Keratinocyte (primary cell): Measurements from ENCODE around the gene PCNX4. TPM values are rescaled to one million over a fixed set of nuclear protein-coding genes. Genes with fewer than 3 reads are reported as not detected.
A peak's percentile ranks its signal among the peaks of the same experiment; 100 is the strongest.

Experiments
- DNase-seq: peaks from one replicate; pipeline ENCODE4 v3.0.0-alpha.2; 2011; ENCODE audit warnings: low read depth, missing footprints, low spot score
- FAIRE-seq: peaks from 2 replicates; lab custom pipeline; 2011; peaks lifted over from hg19 to GRCh38; lab: Jason Lieb, UNC
- H2AFZ ChIP-seq: 2 replicates; pipeline ENCODE4 v1.6.0; 2012; ENCODE audit warnings: low read length, control low read depth, inconsistent platforms; ENCODE audit not compliant: control insufficient read depth
- H3K27ac ChIP-seq: 2 replicates; pipeline ENCODE4 v1.5.1; 2011; ENCODE audit warnings: low read length; ENCODE audit not compliant: control insufficient read depth, insufficient read depth
- H3K27me3 ChIP-seq: 3 replicates; pipeline ENCODE4 v1.6.0; 2011; ENCODE audit warnings: low read length; ENCODE audit not compliant: control insufficient read depth, insufficient read depth; ENCODE audit errors: extremely low read depth
- H3K36me3 ChIP-seq, 2 experiments: 2 replicates in 1 of 2; 3 replicates in 1 of 2; pipeline ENCODE4 v1.5.1; 2011; ENCODE audit warnings: low read length in 2 of 2, mild to moderate bottlenecking in 1 of 2; ENCODE audit not compliant: control insufficient read depth in 2 of 2, insufficient read depth in 2 of 2; ENCODE audit errors: extremely low read depth in 1 of 2
- H3K4me1 ChIP-seq: 3 replicates; pipeline ENCODE4 v1.5.1; 2011; ENCODE audit warnings: low read length; ENCODE audit not compliant: control insufficient read depth, insufficient read depth; ENCODE audit errors: extremely low read depth
- H3K4me2 ChIP-seq: 3 replicates; pipeline ENCODE4 v1.6.0; 2011; ENCODE audit warnings: low read depth, low read length; ENCODE audit not compliant: control insufficient read depth, insufficient read depth; ENCODE audit errors: extremely low read depth
- H3K4me3 ChIP-seq, 3 experiments: fragments of 200-600 bp in 1 of 3; sonication (generic) in 1 of 3; 2 replicates in 2 of 3; 3 replicates in 1 of 3; pipeline ENCODE4 v1.5.1; 2011 to 2016; ENCODE audit warnings: low read length in 3 of 3, mild to moderate bottlenecking in 3 of 3, control low read depth in 2 of 3, inconsistent platforms in 1 of 3, low read depth in 1 of 3, mixed read lengths in 1 of 3, mixed run types in 1 of 3, moderate library complexity in 1 of 3; ENCODE audit not compliant: control insufficient read depth in 2 of 3, insufficient read depth in 2 of 3; ENCODE audit errors: extremely low read depth in 1 of 3
- H3K79me2 ChIP-seq: 2 replicates; pipeline ENCODE4 v1.6.0; 2012; ENCODE audit warnings: low read length; ENCODE audit not compliant: control insufficient read depth, insufficient read depth
- H3K9ac ChIP-seq: 3 replicates; pipeline ENCODE4 v1.6.0; 2011; ENCODE audit warnings: low read length; ENCODE audit not compliant: control insufficient read depth, insufficient read depth; ENCODE audit errors: extremely low read depth
- H3K9me1 ChIP-seq: 3 replicates; pipeline ENCODE4 v1.6.0; 2011; ENCODE audit warnings: low read length; ENCODE audit not compliant: control insufficient read depth, insufficient read depth; ENCODE audit errors: extremely low read depth
- H3K9me3 ChIP-seq: 2 replicates; pipeline ENCODE4 v1.5.1; 2012; ENCODE audit warnings: low read depth, low read length; ENCODE audit not compliant: control insufficient read depth
- H4K20me1 ChIP-seq: 3 replicates; pipeline ENCODE4 v1.6.0; 2011; ENCODE audit warnings: low read length; ENCODE audit not compliant: control insufficient read depth, insufficient read depth; ENCODE audit errors: extremely low read depth
- EZH2 ChIP-seq: IDR thresholded peaks from one replicate; pipeline ENCODE4 v1.6.1; 2012; ENCODE audit warnings: inconsistent platforms, mild to moderate bottlenecking, low read length, moderate library complexity
- dilution Hi-C: fragments of 300-500 bp; cut with MboI; formaldehyde crosslinking; loops from one replicate; pipeline ENCODE4 v1.7.0; 2020; ENCODE audit warnings: low sequenced_read_pairs; ENCODE audit not compliant: extremely low pct_ligation_motif_present
- polyA plus RNA-seq, 5 experiments: library from polyadenylated mRNA; depleted of rRNA in 3 of 5; stranded (reverse) in 3 of 5; stranded (forward) in 1 of 5; unstranded in 1 of 5; fragments of >200 nt; gene quantifications; 1 replicate in 1 of 5; 2 replicates in 3 of 5; 3 replicates in 1 of 5; pipeline versions ENCODE4 v1.2.1 to v1.2.3, GENCODE V29; 2011 to 2012; ENCODE audit warnings: missing spikeins in 2 of 5, low read depth in 1 of 5, low replicate concordance in 1 of 5
- TF ChIP-seq, protein P1 (sequence below), 3 experiments: IDR thresholded peaks in 1 of 3; conservative IDR thresholded peaks in 1 of 3; optimal IDR thresholded peaks in 1 of 3; 2 replicates in 2 of 3; 3 replicates in 1 of 3; pipeline versions ENCODE3 to v1.5.1; 2011; ENCODE audit warnings: low read length in 3 of 3, mild to moderate bottlenecking in 3 of 3, moderate library complexity in 2 of 3, control low read depth in 1 of 3, inconsistent platforms in 1 of 3; ENCODE audit not compliant: insufficient read depth in 2 of 3; ENCODE audit errors: extremely low read depth in 1 of 3

The PCNX4 gene
- polyA plus RNA-seq, 1 donor (not counting 4 experiments of a cell fraction or from before 2014, with no cell fraction given) = 49.8 TPM

DNA sequence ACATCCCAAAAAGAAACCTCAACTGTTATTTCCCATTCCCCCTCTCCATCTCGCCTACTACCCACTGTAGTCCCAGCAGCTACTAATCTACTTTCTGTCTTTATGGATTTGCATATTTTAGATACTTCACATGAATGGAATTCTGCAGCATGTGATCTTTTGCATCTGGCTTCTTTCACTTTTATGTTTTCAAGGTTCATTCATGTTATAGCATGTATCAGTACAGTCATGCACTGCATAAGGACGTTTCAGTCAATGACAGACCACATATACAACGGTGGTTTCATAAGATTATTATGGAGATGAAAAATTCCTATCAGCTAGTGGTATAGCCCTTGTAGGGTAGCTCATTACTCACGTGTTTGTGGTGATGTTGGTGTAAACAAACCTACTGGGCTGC, 24.5 kb downstream of the PCNX4 start:
- H3K27me3 ChIP-seq = no peaks in the 10 kb centered on the region
- no peaks in the 10 kb centered on the region for H3K9me3 ChIP-seq
- DNase-seq (peak; percentile 67), FAIRE-seq (peak; percentile 87)
- H3K4me3 ChIP-seq = no peak overlapping the region
- dilution Hi-C loops = no loop called here
- H3K4me2 ChIP-seq = peak overlapping the region; percentile 64
- peaks cover 7 to 16% of the 10 kb centered on the region in 2 experiments for H3K36me3 ChIP-seq
- peaks cover 3% of the 10 kb centered on the region for H3K9me1 ChIP-seq
- H3K4me1 ChIP-seq = peaks cover 9% of the 10 kb centered on the region
- no peak for TF ChIP-seq EZH2
- TF ChIP-seq, protein P1, sequence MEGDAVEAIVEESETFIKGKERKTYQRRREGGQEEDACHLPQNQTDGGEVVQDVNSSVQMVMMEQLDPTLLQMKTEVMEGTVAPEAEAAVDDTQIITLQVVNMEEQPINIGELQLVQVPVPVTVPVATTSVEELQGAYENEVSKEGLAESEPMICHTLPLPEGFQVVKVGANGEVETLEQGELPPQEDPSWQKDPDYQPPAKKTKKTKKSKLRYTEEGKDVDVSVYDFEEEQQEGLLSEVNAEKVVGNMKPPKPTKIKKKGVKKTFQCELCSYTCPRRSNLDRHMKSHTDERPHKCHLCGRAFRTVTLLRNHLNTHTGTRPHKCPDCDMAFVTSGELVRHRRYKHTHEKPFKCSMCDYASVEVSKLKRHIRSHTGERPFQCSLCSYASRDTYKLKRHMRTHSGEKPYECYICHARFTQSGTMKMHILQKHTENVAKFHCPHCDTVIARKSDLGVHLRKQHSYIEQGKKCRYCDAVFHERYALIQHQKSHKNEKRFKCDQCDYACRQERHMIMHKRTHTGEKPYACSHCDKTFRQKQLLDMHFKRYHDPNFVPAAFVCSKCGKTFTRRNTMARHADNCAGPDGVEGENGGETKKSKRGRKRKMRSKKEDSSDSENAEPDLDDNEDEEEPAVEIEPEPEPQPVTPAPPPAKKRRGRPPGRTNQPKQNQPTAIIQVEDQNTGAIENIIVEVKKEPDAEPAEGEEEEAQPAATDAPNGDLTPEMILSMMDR (optimal IDR thresholded peaks at IDR 0.05 in 1 of 3, IDR thresholded peaks at IDR 0.05 in 1 of 3, conservative IDR thresholded peaks at IDR 0.05 in 1 of 3; ENCODE audit: extremely low read depth in 1 of 3, insufficient read depth in 2 of 3, low read length in 3 of 3) = no peak
- peaks cover 25% of the 10 kb centered on the region for H3K79me2 ChIP-seq
- H3K27ac ChIP-seq = peak overlapping the region; percentile 74
- no peak overlapping the region for H2AFZ ChIP-seq
- H3K9ac ChIP-seq = no peak overlapping the region
- no peaks in the 10 kb centered on the region for H4K20me1 ChIP-seq

DNA sequence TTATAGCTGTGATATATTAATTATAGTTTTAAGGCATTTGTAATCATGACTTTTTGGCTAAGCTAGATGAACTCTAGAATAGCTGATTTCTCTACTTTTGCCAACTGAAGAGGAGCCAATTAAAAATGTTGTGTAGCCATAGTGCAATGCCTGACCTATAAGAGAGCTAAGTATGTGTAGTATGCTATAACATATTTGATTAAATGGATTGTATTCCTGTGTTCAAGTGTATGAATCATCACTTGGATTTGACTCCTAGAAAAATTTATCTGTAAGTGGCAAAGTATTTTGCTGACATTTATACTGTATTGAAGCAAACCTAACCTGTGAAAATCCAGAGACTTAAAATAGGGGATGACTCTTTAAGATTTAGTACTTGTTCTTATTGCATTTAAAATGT, 34.2 kb downstream of the PCNX4 start:
- Histone ChIP-seq H3K9ac (no peak overlapping the region), H3K4me2 (no peak overlapping the region), H3K79me2 (no peaks in the 10 kb centered on the region), H3K9me1 (no peaks in the 10 kb centered on the region), H3K4me1 (no peaks in the 10 kb centered on the region), H3K9me3 (no peaks in the 10 kb centered on the region), H3K36me3 (peaks cover 7 to 14% of the 10 kb centered on the region in 2 experiments), H2AFZ (no peak overlapping the region), H4K20me1 (no peaks in the 10 kb centered on the region), H3K27ac (no peak overlapping the region), H3K4me3 (no peak overlapping the region), H3K27me3 (no peaks in the 10 kb centered on the region)
- no peak for DNase-seq
- no peak for FAIRE-seq
- TF ChIP-seq, protein P1 (optimal IDR thresholded peaks at IDR 0.05 in 1 of 3, IDR thresholded peaks at IDR 0.05 in 1 of 3, conservative IDR thresholded peaks at IDR 0.05 in 1 of 3; ENCODE audit: extremely low read depth in 1 of 3, insufficient read depth in 2 of 3, low read length in 3 of 3) = no peak
- no peak for TF ChIP-seq EZH2
- dilution Hi-C loops = no loop called here
